LNCAP (cell line): ENCODE results near the gene TMEM185A.

Source experiments
- CTCF ChIP-seq: fragments of 450-650 bp; IDR thresholded peaks from 2 replicates; pipeline ENCODE4 v1.5.1; 2017; ENCODE audit warnings: mild to moderate bottlenecking

The TMEM185A gene

DNA sequence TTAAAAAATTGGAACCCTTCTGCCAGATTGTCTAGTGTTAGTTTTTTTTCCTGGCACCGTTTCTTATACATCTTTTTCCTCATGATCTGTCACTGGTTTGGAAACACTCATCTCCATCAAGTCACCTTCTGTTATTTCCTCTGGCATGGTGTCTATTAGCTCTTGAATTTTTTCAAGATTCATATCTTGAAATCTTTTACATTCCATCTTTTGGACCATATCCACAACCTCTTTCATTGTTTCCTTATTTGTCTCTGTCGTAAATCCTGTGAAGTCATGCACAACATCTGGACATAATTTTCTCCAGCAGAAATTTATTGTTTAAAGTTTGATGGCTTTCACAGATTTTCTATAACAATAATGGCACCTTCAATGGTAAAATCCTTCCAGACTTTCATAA is 10.2 kb upstream of the TMEM185A start:
- no peak for TF ChIP-seq CTCF

DNA sequence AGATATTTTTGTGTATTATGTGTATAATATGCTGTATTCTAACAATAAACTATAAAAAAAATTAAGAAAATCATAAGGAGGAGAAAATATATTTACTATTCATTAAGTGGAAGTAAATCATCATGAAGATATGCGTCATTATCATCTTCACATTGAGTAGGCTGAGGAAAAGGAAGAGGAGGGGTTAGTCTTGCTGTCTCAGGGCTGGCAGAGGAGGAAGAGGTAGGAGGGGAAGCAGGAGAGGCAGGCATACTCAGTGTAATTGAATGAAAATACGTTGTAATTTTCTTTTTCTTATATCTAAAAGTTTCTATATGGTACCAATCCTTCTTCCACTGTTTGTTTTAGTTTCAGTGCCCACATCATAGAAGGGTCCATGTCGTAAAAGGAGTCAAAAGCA is 9.8 kb upstream of the TMEM185A start:
- TF ChIP-seq CTCF: no peak

DNA sequence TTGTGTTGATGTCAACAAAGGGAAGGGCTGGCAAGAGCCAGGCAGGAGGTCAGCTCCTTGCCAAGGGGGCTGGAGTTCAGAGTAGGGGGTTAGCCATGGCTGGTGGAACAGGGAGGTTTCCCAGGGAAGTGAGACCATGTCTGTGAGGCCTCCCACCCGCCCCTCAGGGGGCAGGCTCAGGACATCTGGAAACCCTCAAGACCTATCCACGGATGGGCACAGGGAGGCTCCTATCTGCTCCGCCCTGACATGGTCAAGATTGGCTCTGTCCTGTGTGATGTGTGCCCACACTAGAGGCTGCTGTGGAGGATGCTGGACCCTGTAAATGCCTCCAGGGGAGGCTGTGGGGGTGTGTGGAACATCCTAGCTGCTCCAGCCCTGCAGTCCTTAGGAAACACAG is 8.0 kb upstream of the TMEM185A start:
- no peak for TF ChIP-seq CTCF

DNA sequence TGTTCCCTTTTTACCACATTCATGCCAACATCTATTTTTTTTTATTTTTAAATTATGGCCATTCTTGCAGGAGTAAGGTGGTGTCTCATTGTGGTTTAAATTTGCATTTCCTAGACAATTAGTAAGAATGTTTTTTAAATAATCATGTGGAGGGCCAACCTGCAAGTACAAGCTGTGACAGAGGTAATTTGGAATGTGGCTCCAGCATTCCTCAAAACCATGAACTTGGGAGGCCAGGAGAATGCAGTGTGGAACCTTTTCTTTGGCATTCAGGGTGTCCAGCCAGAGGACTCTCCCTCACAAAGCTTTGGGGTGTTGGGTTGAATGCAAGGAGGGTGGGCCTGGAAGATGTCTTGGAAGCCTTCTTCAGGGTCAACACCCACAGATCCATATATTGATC is 7.3 kb upstream of the TMEM185A start:
- no peak for TF ChIP-seq CTCF

GRCh38 chrX:149633511-149633910 is 1.9 kb upstream of the TMEM185A start:
- no peak for TF ChIP-seq CTCF

DNA sequence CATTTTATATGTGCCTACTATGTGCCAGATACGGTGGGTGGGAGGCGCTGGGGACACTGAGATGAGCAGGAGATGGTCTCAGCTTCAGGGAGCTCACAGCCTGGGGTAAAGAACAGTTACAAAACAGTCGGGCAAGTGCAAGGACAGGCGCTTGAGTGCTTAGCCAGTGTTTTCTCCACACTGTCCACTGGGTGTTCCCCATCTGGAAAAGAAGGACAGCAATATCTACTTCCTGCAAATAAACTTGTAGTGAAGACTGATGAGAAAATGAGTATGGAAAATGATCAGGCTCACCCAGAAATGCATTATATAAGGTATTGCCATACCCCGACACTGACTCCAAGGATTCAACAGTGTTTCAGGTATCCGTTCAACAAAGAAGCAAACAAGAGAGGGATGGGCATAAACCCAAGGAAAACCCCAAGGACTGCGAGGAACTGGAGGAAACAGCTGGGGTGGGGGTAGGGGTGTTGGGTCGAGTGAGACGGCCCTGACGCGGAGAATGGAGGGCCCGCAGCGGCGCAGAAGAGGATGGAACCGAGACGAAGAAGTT is 835 bp downstream of the TMEM185A start:
- TF ChIP-seq CTCF: peak; percentile 7; the same call in 1 of the 2 replicates

DNA sequence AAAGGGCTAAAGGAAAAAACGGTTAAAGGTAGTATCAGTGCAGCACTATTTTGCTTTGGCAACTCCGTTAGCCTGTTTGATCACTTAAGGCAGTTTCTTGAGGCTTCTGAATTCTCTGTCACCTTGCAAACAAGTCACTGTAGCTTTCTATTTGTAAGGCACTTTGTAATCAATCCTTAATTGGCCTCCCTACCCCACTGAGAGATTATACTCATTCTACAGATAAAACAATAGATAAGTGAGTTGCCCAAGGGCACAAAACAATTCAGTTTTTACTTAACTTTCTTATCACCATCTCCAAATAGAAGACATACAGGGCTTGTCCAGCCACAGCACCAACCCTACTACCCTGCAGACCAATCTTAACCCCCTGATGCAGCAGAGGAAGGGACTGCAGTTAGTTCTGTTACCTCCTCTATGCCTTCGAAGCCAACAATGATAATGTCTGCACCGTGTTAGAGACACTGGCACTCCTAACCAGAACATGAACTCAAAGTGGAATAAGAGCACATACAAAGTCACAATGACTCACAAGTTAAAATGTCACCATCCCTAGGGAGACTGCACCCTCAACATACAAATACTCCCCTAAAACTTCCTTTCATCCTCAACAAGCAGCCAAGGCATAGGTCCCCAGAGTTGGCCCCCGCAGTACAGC is 1.7 kb downstream of the TMEM185A start:
- TF ChIP-seq CTCF: no peak

DNA sequence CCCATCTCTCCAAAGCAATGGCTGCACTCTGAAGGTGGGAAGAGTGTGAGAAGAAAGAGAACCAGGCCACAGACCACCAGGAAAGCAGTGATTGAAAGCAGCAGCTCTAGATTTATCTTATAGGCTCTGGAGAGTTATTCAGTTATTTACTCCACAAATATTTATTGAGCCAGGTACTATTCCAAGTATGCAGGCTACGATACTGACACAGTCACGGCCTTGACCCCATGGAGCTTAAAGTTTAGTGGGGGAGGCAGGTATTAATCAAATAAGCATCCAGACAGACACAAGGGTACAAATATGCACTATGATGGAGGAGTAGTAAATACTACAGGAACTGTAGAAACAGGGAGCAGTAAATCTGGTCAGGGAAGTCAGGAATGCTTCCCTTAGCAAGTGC is 2.8 kb downstream of the TMEM185A start:
- no peak for TF ChIP-seq CTCF
